ENCODE measurements around the gene PPP1R10. TPM values are rescaled to one million over a fixed set of nuclear protein-coding genes. Genes with fewer than 3 reads are reported as not detected.
A peak's percentile ranks its signal among the peaks of the same experiment; 100 is the strongest.

PPP1R10 gene
- total RNA-seq, 1 donor from 2014 or later = 10.5 TPM

- H3K36me3 ChIP-seq (ENCODE audit: control insufficient read depth, insufficient read depth, low read length) = peaks cover 8% of the 10 kb centered on the region
- FAIRE-seq = no peak
- TF ChIP-seq, protein P1, sequence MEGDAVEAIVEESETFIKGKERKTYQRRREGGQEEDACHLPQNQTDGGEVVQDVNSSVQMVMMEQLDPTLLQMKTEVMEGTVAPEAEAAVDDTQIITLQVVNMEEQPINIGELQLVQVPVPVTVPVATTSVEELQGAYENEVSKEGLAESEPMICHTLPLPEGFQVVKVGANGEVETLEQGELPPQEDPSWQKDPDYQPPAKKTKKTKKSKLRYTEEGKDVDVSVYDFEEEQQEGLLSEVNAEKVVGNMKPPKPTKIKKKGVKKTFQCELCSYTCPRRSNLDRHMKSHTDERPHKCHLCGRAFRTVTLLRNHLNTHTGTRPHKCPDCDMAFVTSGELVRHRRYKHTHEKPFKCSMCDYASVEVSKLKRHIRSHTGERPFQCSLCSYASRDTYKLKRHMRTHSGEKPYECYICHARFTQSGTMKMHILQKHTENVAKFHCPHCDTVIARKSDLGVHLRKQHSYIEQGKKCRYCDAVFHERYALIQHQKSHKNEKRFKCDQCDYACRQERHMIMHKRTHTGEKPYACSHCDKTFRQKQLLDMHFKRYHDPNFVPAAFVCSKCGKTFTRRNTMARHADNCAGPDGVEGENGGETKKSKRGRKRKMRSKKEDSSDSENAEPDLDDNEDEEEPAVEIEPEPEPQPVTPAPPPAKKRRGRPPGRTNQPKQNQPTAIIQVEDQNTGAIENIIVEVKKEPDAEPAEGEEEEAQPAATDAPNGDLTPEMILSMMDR (IDR thresholded peaks at IDR 0.05; ENCODE audit: insufficient read depth, low read length, severe bottlenecking) = no peak
Measured at GRCh38 chr6:30645989-30646388, 28.9 kb upstream of the PPP1R10 start.

GRCh38 chr6:30644769-30645168 lies 27.7 kb upstream of the PPP1R10 start:
- no peaks in the 10 kb centered on the region for H3K27me3 ChIP-seq (ENCODE audit: control insufficient read depth, insufficient read depth, low read length)
- TF ChIP-seq, protein P1 (IDR thresholded peaks at IDR 0.05; ENCODE audit: insufficient read depth, low read length, severe bottlenecking) = no peak
- DNase-seq (ENCODE audit: low read depth) (no peak), FAIRE-seq (no peak)
- peaks cover 8% of the 10 kb centered on the region for H3K36me3 ChIP-seq (ENCODE audit: control insufficient read depth, insufficient read depth, low read length)
- no peak overlapping the region for H3K4me3 ChIP-seq (ENCODE audit: low read depth, low read length)

More at GRCh38 chr6:30645989-30646388, 28.9 kb upstream of the PPP1R10 start:
- Histone ChIP-seq H3K4me3 (ENCODE audit: low read depth, low read length) (no peak overlapping the region), H3K27me3 (ENCODE audit: control insufficient read depth, insufficient read depth, low read length) (no peaks in the 10 kb centered on the region)
- peak; percentile 11 for DNase-seq (ENCODE audit: low read depth)

DNA sequence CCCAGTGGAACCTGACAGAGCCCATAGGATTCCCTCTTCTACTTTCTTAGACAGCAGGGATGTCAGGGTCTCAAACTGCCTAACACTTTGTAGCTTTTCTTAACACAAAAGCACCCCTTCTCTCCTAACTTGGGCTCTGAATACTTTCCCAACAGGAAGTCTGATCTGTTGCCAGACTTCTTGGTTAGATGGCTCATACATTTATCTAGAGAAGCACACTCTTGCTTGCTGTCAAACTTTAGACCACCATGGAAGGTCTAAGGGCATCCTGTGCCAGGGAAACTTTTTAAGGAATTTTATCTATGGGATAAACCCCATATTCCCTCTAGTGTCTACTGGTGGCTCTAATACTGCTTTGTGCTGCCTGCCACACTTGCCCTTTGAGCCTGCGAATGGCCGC lies 26.6 kb upstream of the PPP1R10 start:
- TF ChIP-seq, protein P1 (IDR thresholded peaks at IDR 0.05; ENCODE audit: insufficient read depth, low read length, severe bottlenecking) = no peak
- no peaks in the 10 kb centered on the region for H3K27me3 ChIP-seq (ENCODE audit: control insufficient read depth, insufficient read depth, low read length)
- DNase-seq (ENCODE audit: low read depth) = no peak
- FAIRE-seq = no peak
- H3K36me3 ChIP-seq (ENCODE audit: control insufficient read depth, insufficient read depth, low read length) = peaks cover 7% of the 10 kb centered on the region
- H3K4me3 ChIP-seq (ENCODE audit: low read depth, low read length) = no peak overlapping the region

GRCh38 chr6:30641048-30641447 lies 24.0 kb upstream of the PPP1R10 start:
- no peak for FAIRE-seq

GRCh38 chr6:30640481-30640880 lies 23.4 kb upstream of the PPP1R10 start:
- FAIRE-seq = no peak
- no peaks in the 10 kb centered on the region for H3K27me3 ChIP-seq (ENCODE audit: control insufficient read depth, insufficient read depth, low read length)
- no peak for DNase-seq (ENCODE audit: low read depth)
- TF ChIP-seq, protein P1 (IDR thresholded peaks at IDR 0.05; ENCODE audit: insufficient read depth, low read length, severe bottlenecking) = no peak
- peaks cover 7% of the 10 kb centered on the region for H3K36me3 ChIP-seq (ENCODE audit: control insufficient read depth, insufficient read depth, low read length)
- no peak overlapping the region for H3K4me3 ChIP-seq (ENCODE audit: low read depth, low read length)

More at GRCh38 chr6:30641048-30641447, 24.0 kb upstream of the PPP1R10 start:
- DNase-seq (ENCODE audit: low read depth) = no peak
- Histone ChIP-seq H3K36me3 (ENCODE audit: control insufficient read depth, insufficient read depth, low read length) (peaks cover 7% of the 10 kb centered on the region), H3K27me3 (ENCODE audit: control insufficient read depth, insufficient read depth, low read length) (no peaks in the 10 kb centered on the region), H3K4me3 (ENCODE audit: low read depth, low read length) (no peak overlapping the region)
- TF ChIP-seq, protein P1 (IDR thresholded peaks at IDR 0.05; ENCODE audit: insufficient read depth, low read length, severe bottlenecking) = no peak

DNA sequence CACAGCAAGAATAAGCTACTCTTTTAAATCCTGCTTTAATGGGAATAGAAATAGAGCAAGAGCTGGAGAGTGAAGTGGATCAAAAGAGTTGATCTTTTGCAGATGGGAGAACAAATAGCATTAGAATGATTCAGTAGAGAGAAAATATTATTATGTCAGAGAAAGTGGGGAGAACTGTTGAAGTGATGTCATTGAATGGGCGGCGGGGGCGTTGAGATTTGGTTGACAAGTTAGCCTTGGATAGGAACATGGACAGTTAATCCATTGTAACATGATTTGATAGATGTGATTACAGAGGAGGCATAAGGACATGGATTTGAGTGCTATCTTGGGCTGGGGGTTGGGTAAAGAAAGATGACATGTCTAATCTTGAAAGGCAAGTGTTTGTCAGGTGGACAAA lies 18.8 kb upstream of the PPP1R10 start:
- H3K36me3 ChIP-seq (ENCODE audit: control insufficient read depth, insufficient read depth, low read length) = peaks cover 4% of the 10 kb centered on the region
- no peak for FAIRE-seq
- TF ChIP-seq, protein P1 (IDR thresholded peaks at IDR 0.05; ENCODE audit: insufficient read depth, low read length, severe bottlenecking) = no peak

More for the DNA sequence above, 18.8 kb upstream of the PPP1R10 start:
- no peaks in the 10 kb centered on the region for H3K27me3 ChIP-seq (ENCODE audit: control insufficient read depth, insufficient read depth, low read length)
- DNase-seq (ENCODE audit: low read depth) = no peak
- H3K4me3 ChIP-seq (ENCODE audit: low read depth, low read length) = no peak overlapping the region

All from bronchial epithelial cell (primary cell).